LNCaP clone FGC (cell line): Measurements from ENCODE around the gene HTT.

Experiments used
- DNase-seq: peaks from one replicate; pipeline ENCODE4 v3.0.0-alpha.2; 2011; ENCODE audit warnings: low read depth
- H3K4me3 ChIP-seq: 2 replicates; pipeline ENCODE4 v1.5.1; 2011; ENCODE audit warnings: mild to moderate bottlenecking, low read depth, low read length, control low read depth
- TF ChIP-seq, protein P1 (sequence below): IDR thresholded peaks from 2 replicates; pipeline ENCODE4 v1.5.1; 2012; ENCODE audit warnings: mild to moderate bottlenecking; ENCODE audit not compliant: control insufficient read depth, insufficient read depth; ENCODE audit errors: extremely low read depth

Gene HTT

DNA sequence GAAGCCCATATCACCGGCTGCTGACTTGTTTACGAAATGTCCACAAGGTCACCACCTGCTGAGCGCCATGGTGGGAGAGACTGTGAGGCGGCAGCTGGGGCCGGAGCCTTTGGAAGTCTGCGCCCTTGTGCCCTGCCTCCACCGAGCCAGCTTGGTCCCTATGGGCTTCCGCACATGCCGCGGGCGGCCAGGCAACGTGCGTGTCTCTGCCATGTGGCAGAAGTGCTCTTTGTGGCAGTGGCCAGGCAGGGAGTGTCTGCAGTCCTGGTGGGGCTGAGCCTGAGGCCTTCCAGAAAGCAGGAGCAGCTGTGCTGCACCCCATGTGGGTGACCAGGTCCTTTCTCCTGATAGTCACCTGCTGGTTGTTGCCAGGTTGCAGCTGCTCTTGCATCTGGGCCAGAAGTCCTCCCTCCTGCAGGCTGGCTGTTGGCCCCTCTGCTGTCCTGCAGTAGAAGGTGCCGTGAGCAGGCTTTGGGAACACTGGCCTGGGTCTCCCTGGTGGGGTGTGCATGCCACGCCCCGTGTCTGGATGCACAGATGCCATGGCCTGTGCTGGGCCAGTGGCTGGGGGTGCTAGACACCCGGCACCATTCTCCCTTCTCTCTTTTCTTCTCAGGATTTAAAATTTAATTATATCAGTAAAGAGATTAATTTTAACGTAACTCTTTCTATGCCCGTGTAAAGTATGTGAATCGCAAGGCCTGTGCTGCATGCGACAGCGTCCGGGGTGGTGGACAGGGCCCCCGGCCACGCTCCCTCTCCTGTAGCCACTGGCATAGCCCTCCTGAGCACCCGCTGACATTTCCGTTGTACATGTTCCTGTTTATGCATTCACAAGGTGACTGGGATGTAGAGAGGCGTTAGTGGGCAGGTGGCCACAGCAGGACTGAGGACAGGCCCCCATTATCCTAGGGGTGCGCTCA, 165.8 kb downstream of the HTT start:
- DNase-seq: no peak
- no peak overlapping the region for H3K4me3 ChIP-seq

DNA sequence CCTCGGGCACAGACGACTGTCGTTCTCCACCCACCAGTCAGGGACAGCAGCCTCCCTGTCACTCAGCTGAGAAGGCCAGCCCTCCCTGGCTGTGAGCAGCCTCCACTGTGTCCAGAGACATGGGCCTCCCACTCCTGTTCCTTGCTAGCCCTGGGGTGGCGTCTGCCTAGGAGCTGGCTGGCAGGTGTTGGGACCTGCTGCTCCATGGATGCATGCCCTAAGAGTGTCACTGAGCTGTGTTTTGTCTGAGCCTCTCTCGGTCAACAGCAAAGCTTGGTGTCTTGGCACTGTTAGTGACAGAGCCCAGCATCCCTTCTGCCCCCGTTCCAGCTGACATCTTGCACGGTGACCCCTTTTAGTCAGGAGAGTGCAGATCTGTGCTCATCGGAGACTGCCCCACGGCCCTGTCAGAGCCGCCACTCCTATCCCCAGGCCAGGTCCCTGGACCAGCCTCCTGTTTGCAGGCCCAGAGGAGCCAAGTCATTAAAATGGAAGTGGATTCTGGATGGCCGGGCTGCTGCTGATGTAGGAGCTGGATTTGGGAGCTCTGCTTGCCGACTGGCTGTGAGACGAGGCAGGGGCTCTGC, 166.5 kb downstream of the HTT start:
- TF ChIP-seq, protein P1, sequence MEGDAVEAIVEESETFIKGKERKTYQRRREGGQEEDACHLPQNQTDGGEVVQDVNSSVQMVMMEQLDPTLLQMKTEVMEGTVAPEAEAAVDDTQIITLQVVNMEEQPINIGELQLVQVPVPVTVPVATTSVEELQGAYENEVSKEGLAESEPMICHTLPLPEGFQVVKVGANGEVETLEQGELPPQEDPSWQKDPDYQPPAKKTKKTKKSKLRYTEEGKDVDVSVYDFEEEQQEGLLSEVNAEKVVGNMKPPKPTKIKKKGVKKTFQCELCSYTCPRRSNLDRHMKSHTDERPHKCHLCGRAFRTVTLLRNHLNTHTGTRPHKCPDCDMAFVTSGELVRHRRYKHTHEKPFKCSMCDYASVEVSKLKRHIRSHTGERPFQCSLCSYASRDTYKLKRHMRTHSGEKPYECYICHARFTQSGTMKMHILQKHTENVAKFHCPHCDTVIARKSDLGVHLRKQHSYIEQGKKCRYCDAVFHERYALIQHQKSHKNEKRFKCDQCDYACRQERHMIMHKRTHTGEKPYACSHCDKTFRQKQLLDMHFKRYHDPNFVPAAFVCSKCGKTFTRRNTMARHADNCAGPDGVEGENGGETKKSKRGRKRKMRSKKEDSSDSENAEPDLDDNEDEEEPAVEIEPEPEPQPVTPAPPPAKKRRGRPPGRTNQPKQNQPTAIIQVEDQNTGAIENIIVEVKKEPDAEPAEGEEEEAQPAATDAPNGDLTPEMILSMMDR: no peak
- no peak for DNase-seq
- H3K4me3 ChIP-seq: no peak overlapping the region

More for the DNA sequence above, 165.8 kb downstream of the HTT start:
- TF ChIP-seq, protein P1: no peak

DNA sequence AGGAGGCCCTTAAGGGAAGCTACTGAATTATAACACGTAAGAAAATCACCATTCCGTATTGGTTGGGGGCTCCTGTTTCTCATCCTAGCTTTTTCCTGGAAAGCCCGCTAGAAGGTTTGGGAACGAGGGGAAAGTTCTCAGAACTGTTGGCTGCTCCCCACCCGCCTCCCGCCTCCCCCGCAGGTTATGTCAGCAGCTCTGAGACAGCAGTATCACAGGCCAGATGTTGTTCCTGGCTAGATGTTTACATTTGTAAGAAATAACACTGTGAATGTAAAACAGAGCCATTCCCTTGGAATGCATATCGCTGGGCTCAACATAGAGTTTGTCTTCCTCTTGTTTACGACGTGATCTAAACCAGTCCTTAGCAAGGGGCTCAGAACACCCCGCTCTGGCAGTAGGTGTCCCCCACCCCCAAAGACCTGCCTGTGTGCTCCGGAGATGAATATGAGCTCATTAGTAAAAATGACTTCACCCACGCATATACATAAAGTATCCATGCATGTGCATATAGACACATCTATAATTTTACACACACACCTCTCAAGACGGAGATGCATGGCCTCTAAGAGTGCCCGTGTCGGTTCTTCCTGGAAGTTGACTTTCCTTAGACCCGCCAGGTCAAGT, 167.5 kb downstream of the HTT start:
- TF ChIP-seq, protein P1: no peak
- DNase-seq: no peak
- H3K4me3 ChIP-seq: no peak overlapping the region

DNA sequence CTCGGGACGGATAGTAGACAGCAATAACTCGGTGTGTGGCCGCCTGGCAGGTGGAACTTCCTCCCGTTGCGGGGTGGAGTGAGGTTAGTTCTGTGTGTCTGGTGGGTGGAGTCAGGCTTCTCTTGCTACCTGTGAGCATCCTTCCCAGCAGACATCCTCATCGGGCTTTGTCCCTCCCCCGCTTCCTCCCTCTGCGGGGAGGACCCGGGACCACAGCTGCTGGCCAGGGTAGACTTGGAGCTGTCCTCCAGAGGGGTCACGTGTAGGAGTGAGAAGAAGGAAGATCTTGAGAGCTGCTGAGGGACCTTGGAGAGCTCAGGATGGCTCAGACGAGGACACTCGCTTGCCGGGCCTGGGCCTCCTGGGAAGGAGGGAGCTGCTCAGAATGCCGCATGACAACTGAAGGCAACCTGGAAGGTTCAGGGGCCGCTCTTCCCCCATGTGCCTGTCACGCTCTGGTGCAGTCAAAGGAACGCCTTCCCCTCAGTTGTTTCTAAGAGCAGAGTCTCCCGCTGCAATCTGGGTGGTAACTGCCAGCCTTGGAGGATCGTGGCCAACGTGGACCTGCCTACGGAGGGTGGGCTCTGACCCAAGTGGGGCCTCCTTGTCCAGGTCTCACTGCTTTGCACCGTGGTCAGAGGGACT, 168.8 kb downstream of the HTT start:
- TF ChIP-seq, protein P1: no peak
- no peak for DNase-seq
- H3K4me3 ChIP-seq: no peak overlapping the region

DNA sequence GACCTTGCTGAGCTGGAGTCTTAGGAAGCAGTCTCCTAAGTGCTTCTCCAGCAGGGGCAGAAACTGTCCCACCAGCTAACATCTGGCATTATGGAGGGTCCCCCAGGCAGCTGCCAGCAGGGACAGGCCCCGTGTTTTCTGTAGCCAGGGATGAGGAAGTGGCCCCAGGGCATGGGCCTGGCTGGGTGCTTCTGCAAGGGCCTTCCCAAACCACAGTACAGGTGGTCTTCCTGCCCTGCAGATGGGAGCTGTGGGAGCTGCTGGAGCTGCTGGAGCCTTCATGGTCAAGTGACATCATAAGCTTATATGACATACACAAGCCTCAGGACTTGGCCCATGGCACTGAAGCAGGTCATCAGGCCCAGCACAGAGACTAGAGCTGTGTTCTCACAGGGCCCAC, 169.5 kb downstream of the HTT start:
- TF ChIP-seq, protein P1: no peak
- no peak overlapping the region for H3K4me3 ChIP-seq
- DNase-seq: no peak

DNA sequence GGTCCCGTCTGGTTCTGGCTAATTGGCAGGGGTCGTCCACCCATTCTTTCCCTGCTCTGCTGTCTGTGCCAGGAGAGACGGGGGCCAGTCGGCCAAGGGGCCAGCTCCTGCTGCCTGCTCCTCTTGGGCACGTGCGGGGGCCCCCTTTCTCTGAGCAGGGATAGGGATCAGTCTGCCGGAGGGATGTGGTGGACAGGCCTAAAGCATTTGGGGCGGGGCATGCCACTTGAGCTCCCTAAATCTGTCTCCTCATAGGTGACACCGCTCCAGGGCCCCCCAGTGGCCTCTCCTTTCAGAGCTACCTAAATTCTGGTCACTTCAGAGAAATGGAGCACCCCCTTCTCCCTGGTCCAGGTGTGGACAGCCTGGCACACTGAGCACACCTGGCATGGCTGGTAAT, 170.3 kb downstream of the HTT start:
- no peak for DNase-seq
- TF ChIP-seq, protein P1: no peak
- no peak overlapping the region for H3K4me3 ChIP-seq
